ENCODE results near the gene PAX1.

- no peak for TF ChIP-seq CTCF (IDR thresholded peaks at IDR 0.05)
- TF ChIP-seq POLR2A (IDR thresholded peaks at IDR 0.05): no peak
These were observed 43.9 kb upstream of the PAX1 start for GRCh38 chr20:21661488-21662055.

Measured in uterus (tissue), 2 donors.